D721Med (cell line): Measurements from ENCODE around the gene NT5DC4.

Source experiments
- DNase-seq: peaks from one replicate; pipeline ENCODE4 v3.0.0; 2011; ENCODE audit warnings: low spot score; ENCODE audit not compliant: insufficient read length
- FAIRE-seq: peaks from 2 replicates; lab custom pipeline; 2011; peaks lifted over from hg19 to GRCh38; lab: Jason Lieb, UNC
- TF ChIP-seq, protein P1 (sequence below): IDR thresholded peaks from 2 replicates; pipeline ENCODE4 v1.5.1; 2012; ENCODE audit warnings: mild to moderate bottlenecking, control low read depth; ENCODE audit not compliant: insufficient read depth; ENCODE audit errors: missing control alignments

Gene NT5DC4

GRCh38 chr2:112784199-112785189 lies 63.7 kb downstream of the NT5DC4 start, which contains the start of gene IL1A:
IL1A (minus strand) TSS chr2:112784493; CDS start chr2:112783770, 723 bp downstream.
- FAIRE-seq (no peak), DNase-seq (no peak)
- TF ChIP-seq, protein P1, sequence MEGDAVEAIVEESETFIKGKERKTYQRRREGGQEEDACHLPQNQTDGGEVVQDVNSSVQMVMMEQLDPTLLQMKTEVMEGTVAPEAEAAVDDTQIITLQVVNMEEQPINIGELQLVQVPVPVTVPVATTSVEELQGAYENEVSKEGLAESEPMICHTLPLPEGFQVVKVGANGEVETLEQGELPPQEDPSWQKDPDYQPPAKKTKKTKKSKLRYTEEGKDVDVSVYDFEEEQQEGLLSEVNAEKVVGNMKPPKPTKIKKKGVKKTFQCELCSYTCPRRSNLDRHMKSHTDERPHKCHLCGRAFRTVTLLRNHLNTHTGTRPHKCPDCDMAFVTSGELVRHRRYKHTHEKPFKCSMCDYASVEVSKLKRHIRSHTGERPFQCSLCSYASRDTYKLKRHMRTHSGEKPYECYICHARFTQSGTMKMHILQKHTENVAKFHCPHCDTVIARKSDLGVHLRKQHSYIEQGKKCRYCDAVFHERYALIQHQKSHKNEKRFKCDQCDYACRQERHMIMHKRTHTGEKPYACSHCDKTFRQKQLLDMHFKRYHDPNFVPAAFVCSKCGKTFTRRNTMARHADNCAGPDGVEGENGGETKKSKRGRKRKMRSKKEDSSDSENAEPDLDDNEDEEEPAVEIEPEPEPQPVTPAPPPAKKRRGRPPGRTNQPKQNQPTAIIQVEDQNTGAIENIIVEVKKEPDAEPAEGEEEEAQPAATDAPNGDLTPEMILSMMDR: no peak

GRCh38 chr2:112787294-112787693 lies 66.5 kb downstream of the NT5DC4 start:
- TF ChIP-seq, protein P1: no peak
- DNase-seq (no peak), FAIRE-seq (no peak)

- no peak for DNase-seq
- FAIRE-seq: no peak
- TF ChIP-seq, protein P1: no peak
Measured at GRCh38 chr2:112787729-112788393, 67.0 kb downstream of the NT5DC4 start.

DNA sequence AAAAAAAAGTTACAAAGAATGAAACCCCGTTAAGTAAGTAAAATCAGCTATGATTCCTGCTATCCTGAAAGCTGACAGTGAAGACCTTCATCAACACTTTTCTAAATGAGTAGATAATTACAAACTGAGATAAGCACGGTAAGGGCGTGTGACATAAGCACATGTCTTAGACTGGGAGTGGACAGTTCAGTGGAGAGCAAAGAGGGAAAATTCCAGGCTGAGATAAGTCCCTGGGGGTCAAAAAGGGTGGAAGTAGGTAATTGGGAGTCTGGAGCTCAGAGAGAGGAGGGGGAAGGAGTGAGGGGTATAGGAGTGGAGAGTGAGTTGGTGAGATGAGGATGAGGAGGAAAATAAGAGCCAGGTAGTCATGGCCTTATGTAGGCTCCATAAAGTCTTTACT lies 67.8 kb downstream of the NT5DC4 start:
- DNase-seq: no peak
- FAIRE-seq: no peak
- TF ChIP-seq, protein P1: no peak
